Caco-2 (cell line): Measurements from ENCODE around the gene MPPE1. TPM values are rescaled to one million over a fixed set of nuclear protein-coding genes. Genes with fewer than 3 reads are reported as not detected.
"Not testable (repeated sequence)": the region's sequence is repeated elsewhere in the genome, so short reads cannot be mapped to it uniquely, and the experiment has no call there.

Experiments used
- BruUV-seq: library from RNA; stranded (reverse); fragments of 400-500 nt; replicated peaks from 2 replicates; lab custom pipeline; 2021; lab: Mats Ljungman, UMichigan
- CTCF ChIA-PET: fragments of 300-600 bp; sonication (Branson Sonifier 250); formaldehyde crosslinking; loops from one replicate; lab custom pipeline; 2022; ENCODE audit warnings: antibody characterized with exemption; lab: Charles Lee
- POLR2A ChIA-PET: fragments of 300-600 bp; sonication (Branson Sonifier 250); formaldehyde crosslinking; loops from one replicate; lab custom pipeline; 2022; ENCODE audit warnings: antibody characterized with exemption; lab: Charles Lee
- DNase-seq, 2 experiments: peaks; one replicate each; pipeline versions ENCODE4 v3.0.0 to v3.0.0-alpha.2; 2020 to 2022
- H3K27me3 ChIP-seq: replicated peaks from 2 replicates; pipeline ENCODE4 v1.6.0; 2011; ENCODE audit warnings: low read length; ENCODE audit not compliant: control insufficient read depth, insufficient read depth
- H3K36me3 ChIP-seq: 2 replicates; pipeline ENCODE4 v1.5.1; 2011; ENCODE audit warnings: low read length; ENCODE audit not compliant: control insufficient read depth, insufficient read depth
- H3K4me1 ChIP-seq: fragments of 250-450 bp; sonication (Bioruptor Pico); 2 replicates; pipeline ENCODE4 v1.5.1; 2020; ENCODE audit warnings: mild to moderate bottlenecking
- H3K4me3 ChIP-seq: 2 replicates; pipeline ENCODE4 v1.5.1; 2011; ENCODE audit warnings: low read depth, mild to moderate bottlenecking, control low read depth, low read length
- H3K9me3 ChIP-seq: fragments of 250-450 bp; sonication (Bioruptor Pico); 2 replicates; pipeline ENCODE4 v1.5.1; 2020; ENCODE audit warnings: mild to moderate bottlenecking, moderate library complexity
- H3K27ac Mint-ChIP-seq: one replicate; pipeline ENCODE4 v1.8.0; 2022; ENCODE audit warnings: mixed read lengths; ENCODE audit not compliant: unreplicated experiment
- H3K27me3 Mint-ChIP-seq: one replicate; pipeline ENCODE4 v1.8.0; 2022; ENCODE audit warnings: mixed read lengths; ENCODE audit not compliant: insufficient read depth, unreplicated experiment
- H3K36me3 Mint-ChIP-seq: one replicate; pipeline ENCODE4 v1.8.0; 2022; ENCODE audit warnings: mild to moderate bottlenecking, mixed read lengths; ENCODE audit not compliant: insufficient read depth, unreplicated experiment
- H3K4me1 Mint-ChIP-seq: one replicate; pipeline ENCODE4 v1.8.0; 2022; ENCODE audit warnings: low read depth, mixed read lengths; ENCODE audit not compliant: unreplicated experiment
- H3K4me3 Mint-ChIP-seq: one replicate; pipeline ENCODE4 v1.8.0; 2022; ENCODE audit warnings: mild to moderate bottlenecking, moderate library complexity, mixed read lengths; ENCODE audit not compliant: unreplicated experiment
- H3K9me3 Mint-ChIP-seq: one replicate; pipeline ENCODE4 v1.8.0; 2022; ENCODE audit warnings: mixed read lengths; ENCODE audit not compliant: unreplicated experiment
- CTCF ChIP-seq, 2 experiments: fragments of 200-600 bp in 1 of 2; IDR thresholded peaks; 1 replicate in 1 of 2; 2 replicates in 1 of 2; pipeline versions ENCODE4 v1.5.1 to v1.8.0; 2011 to 2022; ENCODE audit warnings: antibody characterized with exemption in 1 of 2, control low read depth in 1 of 2, inconsistent platforms in 1 of 2, low read depth in 1 of 2, low read length in 1 of 2, mild to moderate bottlenecking in 1 of 2, moderate library complexity in 1 of 2; ENCODE audit not compliant: insufficient read depth in 1 of 2, severe bottlenecking in 1 of 2, unreplicated experiment in 1 of 2
- intact Hi-C: fragments of 100-400 bp; cut with micrococcal nuclease; formaldehyde crosslinking; loops from one replicate; pipeline ENCODE4 v1.10.0; 2022; ENCODE audit not compliant: unreplicated experiment
- total RNA-seq: library from RNA; stranded (reverse); gene quantifications from 2 replicates; pipeline ENCODE4 v1.2.3, GENCODE V29; 2022

Gene MPPE1
- total RNA-seq, 1 experiment from 2014 or later = 52.6 TPM

- no peak for TF ChIP-seq CTCF (IDR thresholded peaks at IDR 0.05; ENCODE audit: insufficient read depth in 1 of 2, low read depth in 1 of 2, low read length in 1 of 2, severe bottlenecking in 1 of 2, unreplicated experiment in 1 of 2)
- H3K27me3 Mint-ChIP-seq = no peaks in the 10 kb centered on the region
- Histone ChIP-seq H3K4me1 (peaks cover 30% of the 10 kb centered on the region), H3K9me3 (no peaks in the 10 kb centered on the region), H3K4me3 (no peak overlapping the region), H3K36me3 (no peaks in the 10 kb centered on the region), H3K27me3 (no peaks in the 10 kb centered on the region)
- no peak overlapping the region for H3K4me3 Mint-ChIP-seq
- intact Hi-C loops = no loop called here
- peaks cover 31% of the 10 kb centered on the region for H3K36me3 Mint-ChIP-seq
- H3K27ac Mint-ChIP-seq = peak overlapping the region; percentile 59
- no peak for DNase-seq
- peaks cover 5% of the 10 kb centered on the region for H3K4me1 Mint-ChIP-seq
- CTCF ChIA-PET = interaction anchor here (0.6 kb wide), 1 partner anchor 982 kb away, joined by 5 read pairs; no protein-coding TSS in a partner anchor
- H3K9me3 Mint-ChIP-seq = no peaks in the 10 kb centered on the region
- BruUV-seq = no TSS peak
- POLR2A ChIA-PET = interaction anchor here (0.6 kb wide), 1 partner anchor 79 kb away, joined by 3 read pairs; no protein-coding TSS in a partner anchor
Measured at GRCh38 chr18:11901826-11902438, 6.2 kb downstream of the MPPE1 start.

GRCh38 chr18:11899063-11899462 lies 9.1 kb downstream of the MPPE1 start:
- BruUV-seq = no TSS peak
- POLR2A ChIA-PET = no interaction called here
- no peak for TF ChIP-seq CTCF (IDR thresholded peaks at IDR 0.05; ENCODE audit: insufficient read depth in 1 of 2, low read depth in 1 of 2, low read length in 1 of 2, severe bottlenecking in 1 of 2, unreplicated experiment in 1 of 2)
- H3K4me1 ChIP-seq = peaks cover 19% of the 10 kb centered on the region
- H3K4me1 Mint-ChIP-seq = peaks cover 5% of the 10 kb centered on the region
- no peak overlapping the region for H3K27ac Mint-ChIP-seq
- H3K36me3 ChIP-seq = no peaks in the 10 kb centered on the region; the same call in 1 of the 2 replicates
- CTCF ChIA-PET = no interaction called here
- intact Hi-C loops = no loop called here
- H3K27me3 Mint-ChIP-seq = no peaks in the 10 kb centered on the region
- no peak overlapping the region for H3K4me3 ChIP-seq
- H3K36me3 Mint-ChIP-seq = peaks cover 28% of the 10 kb centered on the region
- no peaks in the 10 kb centered on the region for H3K9me3 ChIP-seq
- no peaks in the 10 kb centered on the region for H3K27me3 ChIP-seq
- H3K9me3 Mint-ChIP-seq = no peaks in the 10 kb centered on the region
- no peak for DNase-seq
- no peak overlapping the region for H3K4me3 Mint-ChIP-seq

- no peak for DNase-seq
- intact Hi-C loops = no loop called here
- Mint-ChIP-seq H3K27ac (no peak overlapping the region), H3K4me3 (no peak overlapping the region), H3K27me3 (no peaks in the 10 kb centered on the region), H3K4me1 (no peaks in the 10 kb centered on the region), H3K9me3 (no peaks in the 10 kb centered on the region), H3K36me3 (peaks cover 38% of the 10 kb centered on the region)
- no peak for TF ChIP-seq CTCF (IDR thresholded peaks at IDR 0.05; ENCODE audit: insufficient read depth in 1 of 2, low read depth in 1 of 2, low read length in 1 of 2, severe bottlenecking in 1 of 2, unreplicated experiment in 1 of 2)
- Histone ChIP-seq H3K4me3 (no peak overlapping the region), H3K36me3 (no peaks in the 10 kb centered on the region; the same call in 1 of the 2 replicates), H3K9me3 (no peaks in the 10 kb centered on the region), H3K27me3 (no peaks in the 10 kb centered on the region), H3K4me1 (peaks cover 13% of the 10 kb centered on the region)
- BruUV-seq = no TSS peak
- ChIA-PET POLR2A (no interaction called here), CTCF (interaction anchor here (0.6 kb wide), 1 partner anchor 38 kb away, joined by 5 read pairs; no protein-coding TSS in a partner anchor)
Measured at GRCh38 chr18:11897781-11898180, 10.3 kb downstream of the MPPE1 start.

- H3K36me3 Mint-ChIP-seq = peaks cover 47% of the 10 kb centered on the region
- H3K4me1 Mint-ChIP-seq, H3K36me3 ChIP-seq, CTCF ChIA-PET, BruUV-seq, H3K27me3 ChIP-seq, H3K4me3 Mint-ChIP-seq, H3K9me3 Mint-ChIP-seq, H3K9me3 ChIP-seq, DNase-seq, H3K27ac Mint-ChIP-seq, H3K27me3 Mint-ChIP-seq, intact Hi-C loops, H3K4me3 ChIP-seq: not testable (repeated sequence)
- H3K4me1 ChIP-seq = peaks cover 19% of the 10 kb centered on the region
- POLR2A ChIA-PET = interaction anchor here (0.5 kb wide), 1 partner anchor 935 kb away, joined by 3 read pairs; no protein-coding TSS in a partner anchor
Measured at GRCh38 chr18:11892438-11892837, 15.7 kb downstream of the MPPE1 start.
